ENCODE data around the gene GFM2. TPM values are rescaled to one million over a fixed set of nuclear protein-coding genes. Genes with fewer than 3 reads are reported as not detected.
A peak's percentile ranks its signal among the peaks of the same experiment; 100 is the strongest.

The GFM2 gene
- total and polyA plus RNA-seq, 2 of the 13 experiments (the other 11 are each of a cell fraction or from before 2014, with no cell fraction given): 22.0 to 41.6 TPM

DNA sequence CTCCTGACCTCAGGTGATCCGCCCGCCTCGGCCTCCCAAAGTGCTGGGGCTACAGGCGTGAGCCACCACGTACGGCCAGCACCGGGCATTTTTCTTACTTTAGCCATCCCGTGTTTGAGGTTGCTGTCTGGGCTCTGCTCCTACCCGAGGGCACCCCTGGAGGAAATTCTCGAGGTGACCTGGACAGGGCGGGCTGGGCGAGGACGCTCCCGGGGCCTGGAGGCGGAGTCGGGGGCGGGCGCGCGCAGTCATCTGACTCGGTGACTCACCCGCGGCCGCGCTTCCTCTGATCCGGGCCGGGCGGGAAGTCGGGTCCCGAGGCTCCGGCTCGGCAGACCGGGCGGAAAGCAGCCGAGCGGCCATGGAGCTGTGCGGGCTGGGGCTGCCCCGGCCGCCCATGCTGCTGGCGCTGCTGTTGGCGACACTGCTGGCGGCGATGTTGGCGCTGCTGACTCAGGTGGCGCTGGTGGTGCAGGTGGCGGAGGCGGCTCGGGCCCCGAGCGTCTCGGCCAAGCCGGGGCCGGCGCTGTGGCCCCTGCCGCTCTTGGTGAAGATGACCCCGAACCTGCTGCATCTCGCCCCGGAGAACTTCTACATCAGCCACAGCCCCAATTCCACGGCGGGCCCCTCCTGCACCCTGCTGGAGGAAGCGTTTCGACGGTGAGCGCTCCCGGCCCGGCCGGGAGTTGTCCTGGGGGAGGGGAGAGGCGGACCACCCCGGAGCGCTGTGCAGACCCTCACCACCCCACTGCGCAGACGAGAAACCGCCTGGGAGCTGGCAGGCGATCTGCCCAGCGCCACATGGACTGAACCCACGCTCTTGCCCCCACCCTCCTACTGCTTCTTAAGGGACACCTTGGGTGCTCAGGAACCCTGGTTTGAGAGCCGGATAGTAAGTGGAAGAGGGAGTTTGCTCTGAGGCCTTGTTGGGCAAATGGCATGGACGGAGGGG lies 81.7 kb downstream of the GFM2 start, which contains the start of gene HEXB (continued):
- TF ChIP-seq REST (IDR thresholded peaks at IDR 0.05; ENCODE audit: borderline replicate concordance in 1 of 2, low read depth in 1 of 2, low read length in 2 of 2): no peak
- TF ChIP-seq ZNF329 (CRISPR knock-in tag; IDR thresholded peaks at IDR 0.05; ENCODE audit: low read depth): peak; percentile 55; the same call in 1 of the 2 replicates
- no peak for TF ChIP-seq ZNF609 (CRISPR knock-in tag; IDR thresholded peaks at IDR 0.05; ENCODE audit: borderline replicate concordance)
- no peak for TF ChIP-seq XBP1 (CRISPR knock-in tag; IDR thresholded peaks at IDR 0.05)
- no peak for TF ChIP-seq PLRG1 (conservative IDR thresholded peaks at IDR 0.05)
- TF ChIP-seq ZNF724P (CRISPR knock-in tag; IDR thresholded peaks at IDR 0.05; ENCODE audit: borderline replicate concordance): peak; percentile 48; the same call in 1 of the 2 replicates
- TF ChIP-seq MEIS2 (CRISPR knock-in tag; IDR thresholded peaks at IDR 0.05): peak; percentile 61; the same call in 1 of the 2 replicates
- TF ChIP-seq E2F5 (CRISPR knock-in tag; conservative IDR thresholded peaks at IDR 0.05): peak; percentile 52; the same call in 1 of the 2 replicates
- no peak for TF ChIP-seq CEBPB (IDR thresholded peaks at IDR 0.05; ENCODE audit: borderline replicate concordance, low read depth, low read length)
- TF ChIP-seq, protein P1, sequence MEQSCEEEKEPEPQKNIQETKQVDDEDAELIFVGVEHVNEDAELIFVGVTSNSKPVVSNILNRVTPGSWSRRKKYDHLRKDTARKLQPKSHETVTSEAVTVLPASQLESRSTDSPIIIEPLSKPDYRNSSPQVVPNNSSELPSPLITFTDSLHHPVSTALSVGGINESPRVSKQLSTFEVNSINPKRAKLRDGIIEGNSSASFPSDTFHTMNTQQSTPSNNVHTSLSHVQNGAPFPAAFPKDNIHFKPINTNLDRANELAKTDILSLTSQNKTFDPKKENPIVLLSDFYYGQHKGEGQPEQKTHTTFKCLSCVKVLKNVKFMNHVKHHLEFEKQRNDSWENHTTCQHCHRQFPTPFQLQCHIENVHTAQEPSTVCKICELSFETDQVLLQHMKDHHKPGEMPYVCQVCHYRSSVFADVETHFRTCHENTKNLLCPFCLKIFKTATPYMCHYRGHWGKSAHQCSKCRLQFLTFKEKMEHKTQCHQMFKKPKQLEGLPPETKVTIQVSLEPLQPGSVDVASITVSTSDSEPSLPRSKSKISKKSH (CRISPR knock-in tag; IDR thresholded peaks at IDR 0.05; ENCODE audit: borderline replicate concordance): no peak
- TF ChIP-seq ZKSCAN5 (CRISPR knock-in tag; IDR thresholded peaks at IDR 0.05): no peak
- TF ChIP-seq MXD3 (CRISPR knock-in tag; IDR thresholded peaks at IDR 0.05): peak; percentile 71
- no peak for TF ChIP-seq HNF1B (CRISPR knock-in tag; IDR thresholded peaks at IDR 0.05)
